Suprapubic skin (tissue), 4 donors: Measurements from ENCODE around the gene ARHGAP32. TPM values are rescaled to one million over a fixed set of nuclear protein-coding genes. Genes with fewer than 3 reads are reported as not detected.

ENCODE experiments used
- DNase-seq, 2 donors: peaks; one replicate each; pipeline ENCODE4 v3.0.0-alpha.2; 2019; ENCODE audit warnings: low spot score in 2 of 2
- H3K27ac ChIP-seq: fragments of 200-600 bp; sonication (generic); one replicate; pipeline ENCODE4 v1.5.1; 2019
- H3K27me3 ChIP-seq: fragments of 200-600 bp; sonication (generic); one replicate; pipeline ENCODE4 v1.5.1; 2019
- H3K36me3 ChIP-seq: fragments of 200-600 bp; sonication (generic); one replicate; pipeline ENCODE4 v1.5.1; 2019
- H3K4me1 ChIP-seq: fragments of 200-600 bp; sonication (generic); one replicate; pipeline ENCODE4 v1.5.1; 2019
- H3K4me3 ChIP-seq: fragments of 200-600 bp; sonication (generic); one replicate; pipeline ENCODE4 v1.5.1; 2019; ENCODE audit warnings: mild to moderate bottlenecking
- H3K9me3 ChIP-seq: fragments of 200-600 bp; sonication (generic); one replicate; pipeline ENCODE4 v1.5.1; 2019
- EP300 ChIP-seq: sonication (generic); formaldehyde crosslinking; IDR thresholded peaks from one replicate; pipeline ENCODE4 v1.6.1; 2017; ENCODE audit warnings: antibody characterized with exemption
- POLR2A ChIP-seq, 2 donors: fragments of 450-650 bp; IDR thresholded peaks; one replicate each; pipeline ENCODE4 v1.6.1; 2017; ENCODE audit warnings: antibody characterized with exemption in 2 of 2, mild to moderate bottlenecking in 2 of 2, moderate library complexity in 2 of 2
- POLR2AphosphoS5 ChIP-seq, 3 donors: sonication (generic); formaldehyde crosslinking; IDR thresholded peaks; one replicate each; pipeline ENCODE4 v1.6.1; 2017; ENCODE audit warnings: antibody characterized with exemption in 3 of 3
- WGBS: methylation state at CpG from one replicate; pipeline ENCODE4 v1.1.5; 2018; 5-methylcytosine and 5-hydroxymethylcytosine counted together
- total RNA-seq, 4 donors: library from RNA; depleted of rRNA; stranded (reverse); fragments of >200 nt; gene quantifications; one replicate each; pipeline ENCODE4 v1.1.0, GENCODE V29; 2016
- TF ChIP-seq, protein P1 (sequence below), 2 donors: fragments of 200-600 bp in 1 of 2; fragments of 450-650 bp in 1 of 2; sonication (generic) in 1 of 2; IDR thresholded peaks; one replicate each; pipeline ENCODE4 v1.5.1; 2016 to 2019; ENCODE audit warnings: antibody characterized with exemption in 2 of 2, mild to moderate bottlenecking in 1 of 2, moderate library complexity in 1 of 2

ARHGAP32 gene
- total RNA-seq, 4 donors from 2014 or later, result 49.5 to 93.4 (median 62.1) TPM

DNA sequence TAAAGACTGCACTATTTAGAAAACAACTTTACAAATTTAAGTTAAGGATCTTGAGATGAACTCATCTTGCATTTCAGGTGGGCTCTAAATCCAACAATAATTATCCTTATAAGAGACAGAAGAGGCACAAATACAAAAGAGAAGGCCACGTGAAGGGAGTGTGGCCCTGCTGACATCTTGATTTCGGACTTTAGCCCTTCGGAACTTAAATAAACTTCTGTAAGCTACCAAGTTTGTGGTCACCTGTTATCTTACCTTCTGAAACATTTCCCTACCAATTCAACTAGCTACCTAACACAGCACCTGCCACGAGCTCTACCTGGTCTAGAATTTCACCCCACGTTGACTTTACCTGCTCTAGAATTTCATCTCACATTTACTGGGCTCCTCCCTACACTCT, 42.9 kb upstream of the ARHGAP32 start:
- H3K4me3 ChIP-seq, result no peak overlapping the region
- no peaks in the 10 kb centered on the region for H3K27me3 ChIP-seq
- H3K9me3 ChIP-seq, result no peaks in the 10 kb centered on the region
- H3K36me3 ChIP-seq, result peaks cover 5% of the 10 kb centered on the region
- H3K27ac ChIP-seq, result no peak overlapping the region
- DNase-seq, result no peak
- 97% methylated on average over 5 of the region's 5 CpGs for WGBS
- TF ChIP-seq, protein P1, sequence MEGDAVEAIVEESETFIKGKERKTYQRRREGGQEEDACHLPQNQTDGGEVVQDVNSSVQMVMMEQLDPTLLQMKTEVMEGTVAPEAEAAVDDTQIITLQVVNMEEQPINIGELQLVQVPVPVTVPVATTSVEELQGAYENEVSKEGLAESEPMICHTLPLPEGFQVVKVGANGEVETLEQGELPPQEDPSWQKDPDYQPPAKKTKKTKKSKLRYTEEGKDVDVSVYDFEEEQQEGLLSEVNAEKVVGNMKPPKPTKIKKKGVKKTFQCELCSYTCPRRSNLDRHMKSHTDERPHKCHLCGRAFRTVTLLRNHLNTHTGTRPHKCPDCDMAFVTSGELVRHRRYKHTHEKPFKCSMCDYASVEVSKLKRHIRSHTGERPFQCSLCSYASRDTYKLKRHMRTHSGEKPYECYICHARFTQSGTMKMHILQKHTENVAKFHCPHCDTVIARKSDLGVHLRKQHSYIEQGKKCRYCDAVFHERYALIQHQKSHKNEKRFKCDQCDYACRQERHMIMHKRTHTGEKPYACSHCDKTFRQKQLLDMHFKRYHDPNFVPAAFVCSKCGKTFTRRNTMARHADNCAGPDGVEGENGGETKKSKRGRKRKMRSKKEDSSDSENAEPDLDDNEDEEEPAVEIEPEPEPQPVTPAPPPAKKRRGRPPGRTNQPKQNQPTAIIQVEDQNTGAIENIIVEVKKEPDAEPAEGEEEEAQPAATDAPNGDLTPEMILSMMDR (IDR thresholded peaks at IDR 0.05), result no peak
- no peak for TF ChIP-seq POLR2A (IDR thresholded peaks at IDR 0.05)
- TF ChIP-seq EP300, result no peak
- TF ChIP-seq POLR2AphosphoS5 (IDR thresholded peaks at IDR 0.05), result no peak
- no peaks in the 10 kb centered on the region for H3K4me1 ChIP-seq

DNA sequence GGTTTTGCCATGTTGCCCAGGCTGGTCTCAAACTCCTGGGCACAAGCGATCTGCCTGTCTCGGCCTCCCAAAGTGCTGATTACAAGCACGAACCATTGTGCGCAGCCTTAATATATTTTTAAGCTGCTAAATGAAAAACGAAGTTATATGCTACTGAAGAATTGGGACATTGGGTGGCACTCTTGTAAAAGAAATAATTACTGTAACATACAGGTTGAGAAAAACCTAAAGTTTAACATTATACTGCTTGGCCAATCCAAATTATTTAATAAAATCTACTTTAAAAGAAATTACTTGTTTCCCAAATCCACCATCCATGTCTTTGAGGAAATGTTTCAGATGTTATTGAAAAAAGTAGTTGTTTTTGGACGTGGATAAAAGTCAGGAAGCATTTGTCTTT, 37.9 kb upstream of the ARHGAP32 start:
- H3K27me3 ChIP-seq, result no peaks in the 10 kb centered on the region
- TF ChIP-seq POLR2AphosphoS5 (IDR thresholded peaks at IDR 0.05) (no peak), POLR2A (IDR thresholded peaks at IDR 0.05) (no peak), EP300 (no peak)
- TF ChIP-seq, protein P1 (IDR thresholded peaks at IDR 0.05), result no peak
- H3K4me1 ChIP-seq, result no peaks in the 10 kb centered on the region
- H3K9me3 ChIP-seq, result peaks cover 8% of the 10 kb centered on the region
- H3K36me3 ChIP-seq, result no peaks in the 10 kb centered on the region
- H3K4me3 ChIP-seq, result no peak overlapping the region
- DNase-seq, result no peak
- WGBS, result 71% methylated on average over 6 of the region's 6 CpGs
- H3K27ac ChIP-seq, result no peak overlapping the region

DNA sequence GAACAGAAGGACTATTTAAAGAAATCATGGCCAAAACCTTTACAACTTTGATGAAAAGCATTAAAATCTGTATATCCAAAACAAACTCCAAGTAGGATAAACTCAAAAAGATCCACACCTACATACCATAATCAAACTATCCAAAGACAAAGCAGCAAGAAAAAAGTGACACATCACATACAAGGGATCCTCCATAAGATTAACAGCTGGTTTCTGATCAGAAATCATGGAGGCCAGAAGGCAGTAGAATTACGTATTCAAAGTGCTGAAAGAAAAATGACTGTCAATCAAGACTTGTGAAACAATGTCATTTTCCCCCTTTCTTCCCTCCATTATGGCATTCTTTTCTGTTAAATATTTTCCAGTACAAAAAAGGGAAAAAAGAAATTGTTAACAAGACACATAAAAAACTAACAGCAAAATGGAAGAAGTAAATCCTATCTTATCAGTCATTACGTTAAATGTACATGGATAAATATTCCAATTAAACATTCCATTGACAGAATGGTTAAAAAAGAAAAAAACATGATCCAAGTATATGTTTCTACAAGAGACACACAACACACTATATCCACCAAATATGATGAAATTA, 34.2 kb upstream of the ARHGAP32 start:
- WGBS, result 96% methylated on average over 2 of the region's 2 CpGs
- peaks cover 15% of the 10 kb centered on the region for H3K4me1 ChIP-seq
- no peak overlapping the region for H3K27ac ChIP-seq
- H3K9me3 ChIP-seq, result peaks cover 8% of the 10 kb centered on the region
- no peak overlapping the region for H3K4me3 ChIP-seq
- no peaks in the 10 kb centered on the region for H3K36me3 ChIP-seq
- no peak for DNase-seq
- H3K27me3 ChIP-seq, result no peaks in the 10 kb centered on the region
- TF ChIP-seq POLR2A (IDR thresholded peaks at IDR 0.05) (no peak), EP300 (no peak), POLR2AphosphoS5 (IDR thresholded peaks at IDR 0.05) (no peak)
- TF ChIP-seq, protein P1 (IDR thresholded peaks at IDR 0.05), result no peak

DNA sequence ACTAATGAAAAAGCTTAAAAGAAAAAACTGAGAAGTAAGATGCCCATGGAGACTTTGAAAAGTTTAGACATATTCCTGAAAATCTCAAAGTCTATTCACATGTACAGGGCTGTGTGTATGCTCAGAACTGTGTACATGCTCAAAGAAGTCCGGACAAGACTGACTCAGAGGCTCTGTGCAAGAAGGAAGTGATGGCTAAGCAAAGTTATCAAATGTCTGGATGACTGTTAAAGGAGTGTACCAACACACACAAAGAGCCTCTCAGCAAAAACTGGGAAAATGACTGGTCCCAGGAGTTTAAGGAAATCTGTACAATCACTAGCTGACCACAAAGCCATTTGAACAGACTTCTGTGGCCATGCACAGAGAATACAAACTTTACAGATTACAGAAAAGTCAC, 33.1 kb upstream of the ARHGAP32 start:
- 84% methylated on average over 1 of the region's 1 CpG for WGBS
- H3K4me1 ChIP-seq, result peaks cover 15% of the 10 kb centered on the region
- peaks cover 8% of the 10 kb centered on the region for H3K9me3 ChIP-seq
- no peaks in the 10 kb centered on the region for H3K27me3 ChIP-seq
- H3K27ac ChIP-seq, result no peak overlapping the region
- no peak overlapping the region for H3K4me3 ChIP-seq
- no peaks in the 10 kb centered on the region for H3K36me3 ChIP-seq
- no peak for TF ChIP-seq POLR2AphosphoS5 (IDR thresholded peaks at IDR 0.05)
- TF ChIP-seq, protein P1 (IDR thresholded peaks at IDR 0.05), result no peak
- no peak for TF ChIP-seq POLR2A (IDR thresholded peaks at IDR 0.05)
- no peak for TF ChIP-seq EP300
- no peak for DNase-seq

DNA sequence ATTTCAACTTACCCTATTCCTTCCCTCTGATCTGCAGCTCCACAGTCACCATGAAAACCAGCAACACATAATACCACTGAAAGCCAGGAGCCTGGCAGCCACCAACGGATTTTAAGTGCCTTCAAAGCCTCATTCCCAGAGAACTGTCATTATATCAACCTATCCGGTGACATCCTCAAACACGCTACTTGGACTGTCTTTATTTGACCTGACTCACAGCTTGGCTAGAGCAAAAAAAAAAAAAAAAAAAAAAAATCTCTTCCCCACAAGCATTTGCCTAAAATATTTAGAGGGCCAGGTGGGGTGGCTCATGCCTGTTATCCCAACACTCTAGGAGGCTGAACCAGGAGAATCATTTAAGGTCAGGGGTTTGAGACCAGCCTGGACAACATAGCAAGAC, 32.4 kb upstream of the ARHGAP32 start:
- WGBS, result 64% methylated on average over 3 of the region's 3 CpGs
- peaks cover 8% of the 10 kb centered on the region for H3K9me3 ChIP-seq
- no peak for DNase-seq
- H3K36me3 ChIP-seq, result no peaks in the 10 kb centered on the region
- no peak overlapping the region for H3K27ac ChIP-seq
- H3K4me1 ChIP-seq, result peaks cover 15% of the 10 kb centered on the region
- no peak overlapping the region for H3K4me3 ChIP-seq
- TF ChIP-seq POLR2A (IDR thresholded peaks at IDR 0.05), result no peak
- TF ChIP-seq, protein P1 (IDR thresholded peaks at IDR 0.05), result no peak
- TF ChIP-seq EP300, result no peak
- no peak for TF ChIP-seq POLR2AphosphoS5 (IDR thresholded peaks at IDR 0.05)
- H3K27me3 ChIP-seq, result no peaks in the 10 kb centered on the region
